Natural killer cell (primary cell): Measurements from ENCODE around the gene APOA5. TPM values are rescaled to one million over a fixed set of nuclear protein-coding genes. Genes with fewer than 3 reads are reported as not detected.
A peak's percentile ranks its signal among the peaks of the same experiment; 100 is the strongest.

Experiments
- ATAC-seq, 3 donors: fragments of 150-1000 bp in 2 of 3; fragments of 200-7000 bp in 1 of 3; cut with Tn5 transposase; 1 replicate in 1 of 3; 2 replicates in 2 of 3; pipeline ENCODE4 v1.10.0; 2021; ENCODE audit warnings: mild to moderate bottlenecking in 2 of 3, moderate library complexity in 2 of 3
- DNase-seq, 2 donors: peaks; one replicate each; pipeline versions ENCODE4 v3.0.0 to v3.0.0-alpha.2; 2013 to 2021; ENCODE audit warnings: mixed read lengths in 1 of 2
- H3K27ac ChIP-seq: one replicate; pipeline ENCODE4 v1.5.1; 2013; ENCODE audit warnings: mild to moderate bottlenecking, low read length
- H3K27me3 ChIP-seq: one replicate; pipeline ENCODE4 v1.6.1; 2013; ENCODE audit warnings: low read length; ENCODE audit not compliant: control insufficient read depth, insufficient read depth
- H3K36me3 ChIP-seq: one replicate; pipeline ENCODE4 v1.6.1; 2013; ENCODE audit warnings: low read length; ENCODE audit not compliant: control insufficient read depth, insufficient read depth
- H3K4me1 ChIP-seq: one replicate; pipeline ENCODE4 v1.6.1; 2013; ENCODE audit warnings: low read length; ENCODE audit not compliant: control insufficient read depth, insufficient read depth
- H3K4me3 ChIP-seq: one replicate; pipeline ENCODE4 v1.5.1; 2013; ENCODE audit warnings: low read length
- H3K9me3 ChIP-seq: one replicate; pipeline ENCODE4 v1.6.1; 2013; ENCODE audit warnings: low read length; ENCODE audit not compliant: control insufficient read depth, insufficient read depth
- H3K27ac Mint-ChIP-seq, 2 donors: one replicate each; pipeline ENCODE4 v1.8.0; 2022; ENCODE audit warnings: mild to moderate bottlenecking in 2 of 2, mixed read lengths in 2 of 2, moderate library complexity in 1 of 2
- H3K27me3 Mint-ChIP-seq, 2 donors: one replicate each; pipeline ENCODE4 v1.8.0; 2022; ENCODE audit warnings: low read depth in 2 of 2, mixed read lengths in 2 of 2
- H3K36me3 Mint-ChIP-seq: one replicate; pipeline ENCODE4 v1.8.0; 2022; ENCODE audit warnings: mixed read lengths
- H3K4me1 Mint-ChIP-seq, 2 donors: one replicate each; pipeline ENCODE4 v1.8.0; 2022; ENCODE audit warnings: mixed read lengths in 2 of 2
- H3K4me3 Mint-ChIP-seq: one replicate; pipeline ENCODE4 v1.8.0; 2022; ENCODE audit warnings: mild to moderate bottlenecking, moderate library complexity, mixed read lengths
- H3K9me3 Mint-ChIP-seq, 2 donors: one replicate each; pipeline ENCODE4 v1.8.0; 2022; ENCODE audit warnings: mixed read lengths in 2 of 2
- WGBS: methylation state at CpG from one replicate; pipeline ENCODE4 v1.1.7; 2013; ENCODE audit warnings: missing lambda C conversion rate; ENCODE audit not compliant: insufficient coverage; 5-methylcytosine and 5-hydroxymethylcytosine counted together
- intact Hi-C: fragments of 100-400 bp; cut with micrococcal nuclease; formaldehyde crosslinking; loops from one replicate; pipeline ENCODE4 v1.14.2; 2022
- total RNA-seq, 4 donors: library from RNA; stranded (reverse); fragments of 120-200 nt in 1 of 4; gene quantifications; one replicate each; pipeline versions ENCODE4 v1.2.3 to v1.2.4, GENCODE V29; 2013 to 2022
- TF ChIP-seq, protein P1 (sequence below): fragments of 200-600 bp; IDR thresholded peaks from one replicate; pipeline ENCODE4 v1.8.0; 2022; ENCODE audit warnings: antibody characterized with exemption

The APOA5 gene
- total RNA-seq, 3 donors from 2014 or later (not counting 1 experiment from before 2014, with no cell fraction given): not detected

DNA sequence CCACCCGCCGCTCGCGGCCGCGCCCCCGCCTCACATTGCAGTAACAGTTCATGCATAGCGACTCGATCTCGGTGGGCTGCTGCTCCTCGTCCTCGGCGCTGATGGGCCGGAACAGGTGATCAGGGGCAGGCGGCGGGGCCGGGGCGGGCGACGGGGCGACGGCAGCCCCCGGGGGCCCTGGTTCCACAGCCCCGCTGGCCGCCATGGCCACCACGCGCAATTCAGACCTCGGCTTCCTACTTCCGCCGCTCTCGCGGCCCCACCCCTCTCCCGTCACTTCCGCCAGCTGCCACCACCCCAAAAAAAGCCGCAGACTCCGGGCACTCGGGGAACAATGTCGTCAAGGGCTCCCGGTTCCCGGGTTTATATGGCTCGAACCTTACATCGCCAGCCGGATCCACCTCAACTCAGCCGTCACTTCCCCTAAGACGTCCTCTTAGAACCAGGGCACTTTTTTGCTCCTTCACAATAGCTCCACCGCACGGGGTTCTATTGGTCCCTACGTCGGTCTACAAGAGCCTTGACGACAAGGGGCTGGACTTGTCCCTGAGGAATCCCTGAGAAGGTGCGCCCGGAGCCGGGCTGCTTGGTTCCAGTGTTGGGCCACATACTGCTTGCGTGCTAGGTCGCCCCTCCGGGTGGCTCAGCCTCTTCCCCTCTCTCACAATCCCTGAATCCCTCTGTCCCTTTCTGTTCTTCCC, 3.7 kb downstream of the APOA5 start, which contains the start of gene ZPR1:
ZPR1 (minus strand) TSS at position 238 of the 701 bp plus-strand sequence; CDS start at position 205, 33 bp downstream.
- H3K36me3 ChIP-seq: peaks cover 39% of the 10 kb centered on the region
- Mint-ChIP-seq H3K27ac (peak within 1 kb of the TSS; percentile 96 to 97), H3K4me1 (peaks cover 30 to 47% of the 10 kb centered on the region in 2 donors), H3K4me3 (peak within 1 kb of the TSS; percentile 98), H3K9me3 (no peaks in the 10 kb centered on the region), H3K36me3 (peaks cover 19% of the 10 kb centered on the region), H3K27me3 (no peaks in the 10 kb centered on the region)
- DNase-seq (peak; percentile 85 to 92), ATAC-seq (peak; percentile 87 to 90 (median 90))
- under 1% methylated on average over 56 of the region's 56 CpGs for WGBS
- H3K27ac ChIP-seq: peak within 1 kb of the TSS; percentile 84
- no peaks in the 10 kb centered on the region for H3K27me3 ChIP-seq
- H3K4me3 ChIP-seq: peak within 1 kb of the TSS; percentile 77
- no peaks in the 10 kb centered on the region for H3K9me3 ChIP-seq
- TF ChIP-seq, protein P1, sequence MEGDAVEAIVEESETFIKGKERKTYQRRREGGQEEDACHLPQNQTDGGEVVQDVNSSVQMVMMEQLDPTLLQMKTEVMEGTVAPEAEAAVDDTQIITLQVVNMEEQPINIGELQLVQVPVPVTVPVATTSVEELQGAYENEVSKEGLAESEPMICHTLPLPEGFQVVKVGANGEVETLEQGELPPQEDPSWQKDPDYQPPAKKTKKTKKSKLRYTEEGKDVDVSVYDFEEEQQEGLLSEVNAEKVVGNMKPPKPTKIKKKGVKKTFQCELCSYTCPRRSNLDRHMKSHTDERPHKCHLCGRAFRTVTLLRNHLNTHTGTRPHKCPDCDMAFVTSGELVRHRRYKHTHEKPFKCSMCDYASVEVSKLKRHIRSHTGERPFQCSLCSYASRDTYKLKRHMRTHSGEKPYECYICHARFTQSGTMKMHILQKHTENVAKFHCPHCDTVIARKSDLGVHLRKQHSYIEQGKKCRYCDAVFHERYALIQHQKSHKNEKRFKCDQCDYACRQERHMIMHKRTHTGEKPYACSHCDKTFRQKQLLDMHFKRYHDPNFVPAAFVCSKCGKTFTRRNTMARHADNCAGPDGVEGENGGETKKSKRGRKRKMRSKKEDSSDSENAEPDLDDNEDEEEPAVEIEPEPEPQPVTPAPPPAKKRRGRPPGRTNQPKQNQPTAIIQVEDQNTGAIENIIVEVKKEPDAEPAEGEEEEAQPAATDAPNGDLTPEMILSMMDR: no peak
- intact Hi-C loops: loop anchor here (2.0 kb wide), 2 partner anchors 15 to 439 kb away; partner anchors contain the start of gene BUD13
- peaks cover 30% of the 10 kb centered on the region for H3K4me1 ChIP-seq

DNA sequence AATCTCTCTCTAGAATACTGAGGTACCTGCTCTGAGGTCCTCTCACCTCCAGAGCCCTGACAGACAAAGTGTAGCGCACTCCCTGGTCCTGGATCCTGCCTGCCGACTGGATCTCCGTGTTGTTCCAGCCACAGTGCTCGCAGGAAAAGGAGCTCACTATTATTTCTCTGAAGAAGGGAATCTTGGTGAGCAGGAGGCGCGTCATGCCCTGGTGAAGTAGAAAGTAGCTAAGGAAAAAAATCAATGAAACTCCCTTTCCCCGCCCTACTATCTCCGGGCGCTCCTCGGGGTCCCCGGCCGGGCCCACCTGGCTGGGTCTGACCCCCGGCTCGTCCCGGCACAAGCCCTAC, 4.3 kb downstream of the APOA5 start:
- Histone ChIP-seq H3K27me3 (no peaks in the 10 kb centered on the region), H3K9me3 (no peaks in the 10 kb centered on the region), H3K27ac (peak overlapping the region; percentile 84), H3K36me3 (peaks cover 44% of the 10 kb centered on the region), H3K4me3 (peak overlapping the region; percentile 77), H3K4me1 (peaks cover 30% of the 10 kb centered on the region)
- Mint-ChIP-seq H3K36me3 (peaks cover 19% of the 10 kb centered on the region), H3K27ac (peak overlapping the region; percentile 96 to 97), H3K4me3 (peak overlapping the region; percentile 91), H3K27me3 (no peaks in the 10 kb centered on the region), H3K9me3 (no peaks in the 10 kb centered on the region), H3K4me1 (peaks cover 30 to 48% of the 10 kb centered on the region in 2 donors)
- TF ChIP-seq, protein P1: no peak
- WGBS: under 1% methylated on average over 13 of the region's 15 CpGs
- peak in 1 of 3 donors; percentile 7 for ATAC-seq
- intact Hi-C loops: loop anchor here (2.0 kb wide), 1 partner anchor 15 kb away; the partner anchor contains the start of gene BUD13
- peak in 1 of 2 donors; percentile 32 for DNase-seq

DNA sequence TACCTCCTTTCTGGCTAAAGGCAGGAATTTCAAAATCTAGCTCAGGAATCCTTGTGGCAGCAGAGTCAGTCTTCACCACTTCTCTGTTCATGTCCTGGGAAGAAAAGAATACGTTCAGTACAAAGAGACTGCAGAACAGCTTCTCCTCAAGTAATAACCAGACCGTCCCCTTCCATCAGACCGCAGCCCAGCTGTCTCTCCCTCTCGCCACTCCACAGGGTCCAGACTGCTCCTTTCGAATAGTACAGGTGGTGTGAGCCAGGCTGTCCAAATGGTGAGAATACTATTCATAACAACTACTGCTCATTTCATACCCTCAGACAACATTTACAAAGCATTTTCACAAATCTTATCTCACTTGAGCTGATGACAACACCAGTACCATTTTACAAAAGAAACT, 4.7 kb downstream of the APOA5 start:
- Histone ChIP-seq H3K27ac (peak overlapping the region; percentile 84), H3K36me3 (peaks cover 48% of the 10 kb centered on the region), H3K4me3 (peak overlapping the region; percentile 77), H3K27me3 (no peaks in the 10 kb centered on the region), H3K9me3 (no peaks in the 10 kb centered on the region), H3K4me1 (peaks cover 30% of the 10 kb centered on the region)
- DNase-seq (no peak), ATAC-seq (no peak)
- TF ChIP-seq, protein P1: no peak
- peak overlapping the region; percentile 91 for H3K4me3 Mint-ChIP-seq
- H3K27ac Mint-ChIP-seq: peak overlapping the region; percentile 96 to 97
- H3K36me3 Mint-ChIP-seq: peaks cover 19% of the 10 kb centered on the region
- H3K4me1 Mint-ChIP-seq: peaks cover 30 to 48% of the 10 kb centered on the region in 2 donors
- H3K9me3 Mint-ChIP-seq: no peaks in the 10 kb centered on the region
- intact Hi-C loops: loop anchor here (2.0 kb wide), 1 partner anchor 14 kb away; the partner anchor contains the start of gene BUD13
- 80% methylated on average over 5 of the region's 5 CpGs for WGBS
- no peaks in the 10 kb centered on the region for H3K27me3 Mint-ChIP-seq
